Endodermal cell (in vitro differentiated cells): ENCODE data around the gene DNAJC1. TPM values are rescaled to one million over a fixed set of nuclear protein-coding genes. Genes with fewer than 3 reads are reported as not detected.

Source experiments
- DNase-seq: peaks from one replicate; pipeline ENCODE4 v3.0.0-alpha.2; 2017
- H3K27ac ChIP-seq: 2 replicates; pipeline ENCODE4 v1.5.1; 2013; ENCODE audit warnings: mild to moderate bottlenecking, low read depth, low read length, moderate library complexity
- H3K27me3 ChIP-seq: 2 replicates; pipeline ENCODE4 v1.6.1; 2013; ENCODE audit warnings: mild to moderate bottlenecking, low read length, moderate library complexity; ENCODE audit not compliant: insufficient read depth, control insufficient read depth, poor library complexity, severe bottlenecking
- H3K36me3 ChIP-seq: 2 replicates; pipeline ENCODE4 v1.7.0; 2013; ENCODE audit warnings: mild to moderate bottlenecking, low read length, moderate library complexity; ENCODE audit not compliant: control insufficient read depth, insufficient read depth
- H3K4me1 ChIP-seq: one replicate; pipeline ENCODE4 v1.7.0; 2013; ENCODE audit warnings: low read length; ENCODE audit not compliant: control insufficient read depth, insufficient read depth
- H3K4me3 ChIP-seq: 2 replicates; pipeline ENCODE4 v1.5.1; 2013; ENCODE audit warnings: mild to moderate bottlenecking, low read length, moderate library complexity
- H3K9ac ChIP-seq: 2 replicates; pipeline ENCODE4 v1.6.1; 2013; ENCODE audit warnings: mild to moderate bottlenecking, low read length, moderate library complexity; ENCODE audit not compliant: poor library complexity, severe bottlenecking; ENCODE audit errors: extremely low read depth
- H3K9me3 ChIP-seq: 2 replicates; pipeline ENCODE4 v1.6.1; 2013; ENCODE audit warnings: mild to moderate bottlenecking, low read length, moderate library complexity; ENCODE audit not compliant: control insufficient read depth
- H3K27ac Mint-ChIP-seq: 2 replicates; pipeline ENCODE4 v1.8.0; 2020; ENCODE audit warnings: mixed read lengths
- H3K27me3 Mint-ChIP-seq: 2 replicates; pipeline ENCODE4 v1.8.0; 2021; ENCODE audit warnings: mild to moderate bottlenecking, mixed read lengths; ENCODE audit not compliant: insufficient read depth
- H3K36me3 Mint-ChIP-seq: 2 replicates; pipeline ENCODE4 v1.8.0; 2020; ENCODE audit warnings: low read depth, mixed read lengths
- H3K4me1 Mint-ChIP-seq: 2 replicates; pipeline ENCODE4 v1.8.0; 2020; ENCODE audit warnings: mixed read lengths
- H3K4me3 Mint-ChIP-seq: 2 replicates; pipeline ENCODE4 v1.8.0; 2020; ENCODE audit warnings: mild to moderate bottlenecking, moderate library complexity, mixed read lengths
- H3K9me3 Mint-ChIP-seq: 2 replicates; pipeline ENCODE4 v1.8.0; 2020; ENCODE audit warnings: mild to moderate bottlenecking, mixed read lengths
- whole genome bisulfite sequencing, 2 experiments: methylation state at CpG; one replicate each; pipeline versions ENCODE4 v1.1.5 to v1.1.7; 2013; ENCODE audit warnings: missing lambda C conversion rate in 2 of 2, mixed read lengths in 1 of 2; ENCODE audit not compliant: insufficient coverage in 1 of 2, insufficient read length in 1 of 2; 5-methylcytosine and 5-hydroxymethylcytosine counted together
- total RNA-seq, 2 donors: library from RNA; stranded (reverse); fragmentation: NEBNext Ultra II Directional in 1 of 2; extraction: Animal tissue kit (Norgen Biotek cat#: 25700) in 1 of 2; gene quantifications; 2 replicates in 1 of 2; 3 replicates in 1 of 2; pipeline ENCODE4 v1.2.1, GENCODE V29; 2021
- TF ChIP-seq, protein P1 (sequence below): fragments of 200-600 bp; sonication (generic); conservative IDR thresholded peaks from 2 replicates; pipeline ENCODE4 v1.5.0; 2021; ENCODE audit warnings: antibody characterized with exemption, mild to moderate bottlenecking

DNAJC1 gene
- total RNA-seq, 2 donors from 2014 or later = 23.5 to 30.4 TPM

DNA sequence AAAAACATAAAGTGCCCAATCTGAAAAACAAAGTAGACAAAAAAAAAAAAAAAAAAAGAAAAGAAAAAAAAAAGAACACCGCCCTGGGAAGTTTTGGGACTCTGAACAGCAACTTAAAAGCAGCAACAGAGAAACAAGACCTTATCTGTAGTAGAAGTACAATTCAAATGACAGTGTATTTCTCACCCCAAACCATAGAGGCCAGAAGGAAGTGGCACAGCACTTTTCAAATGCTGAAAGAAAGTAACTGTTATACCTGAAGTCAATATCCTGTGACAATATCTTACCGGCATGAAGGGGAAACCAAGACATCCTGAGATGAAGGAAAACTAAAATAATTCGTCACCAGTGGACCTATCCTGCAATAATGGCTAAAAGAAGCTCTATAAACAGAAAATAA, 112.1 kb downstream of the DNAJC1 start:
- Histone ChIP-seq H3K9ac (no peak overlapping the region), H3K27me3 (no peaks in the 10 kb centered on the region), H3K4me3 (no peak overlapping the region), H3K27ac (no peak overlapping the region), H3K9me3 (peaks cover 28% of the 10 kb centered on the region), H3K4me1 (no peaks in the 10 kb centered on the region), H3K36me3 (peaks cover 8% of the 10 kb centered on the region)
- H3K4me1 Mint-ChIP-seq = peaks cover 8% of the 10 kb centered on the region
- no peak overlapping the region for H3K27ac Mint-ChIP-seq
- no peaks in the 10 kb centered on the region for H3K27me3 Mint-ChIP-seq
- DNase-seq = no peak
- WGBS, 2 experiments = 83 to 97% methylated on average over 1 to 2 of the region's 3 CpGs
- TF ChIP-seq, protein P1, sequence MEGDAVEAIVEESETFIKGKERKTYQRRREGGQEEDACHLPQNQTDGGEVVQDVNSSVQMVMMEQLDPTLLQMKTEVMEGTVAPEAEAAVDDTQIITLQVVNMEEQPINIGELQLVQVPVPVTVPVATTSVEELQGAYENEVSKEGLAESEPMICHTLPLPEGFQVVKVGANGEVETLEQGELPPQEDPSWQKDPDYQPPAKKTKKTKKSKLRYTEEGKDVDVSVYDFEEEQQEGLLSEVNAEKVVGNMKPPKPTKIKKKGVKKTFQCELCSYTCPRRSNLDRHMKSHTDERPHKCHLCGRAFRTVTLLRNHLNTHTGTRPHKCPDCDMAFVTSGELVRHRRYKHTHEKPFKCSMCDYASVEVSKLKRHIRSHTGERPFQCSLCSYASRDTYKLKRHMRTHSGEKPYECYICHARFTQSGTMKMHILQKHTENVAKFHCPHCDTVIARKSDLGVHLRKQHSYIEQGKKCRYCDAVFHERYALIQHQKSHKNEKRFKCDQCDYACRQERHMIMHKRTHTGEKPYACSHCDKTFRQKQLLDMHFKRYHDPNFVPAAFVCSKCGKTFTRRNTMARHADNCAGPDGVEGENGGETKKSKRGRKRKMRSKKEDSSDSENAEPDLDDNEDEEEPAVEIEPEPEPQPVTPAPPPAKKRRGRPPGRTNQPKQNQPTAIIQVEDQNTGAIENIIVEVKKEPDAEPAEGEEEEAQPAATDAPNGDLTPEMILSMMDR = no peak
- H3K9me3 Mint-ChIP-seq = peaks cover 32% of the 10 kb centered on the region
- peaks cover 35% of the 10 kb centered on the region for H3K36me3 Mint-ChIP-seq
- no peak overlapping the region for H3K4me3 Mint-ChIP-seq

DNA sequence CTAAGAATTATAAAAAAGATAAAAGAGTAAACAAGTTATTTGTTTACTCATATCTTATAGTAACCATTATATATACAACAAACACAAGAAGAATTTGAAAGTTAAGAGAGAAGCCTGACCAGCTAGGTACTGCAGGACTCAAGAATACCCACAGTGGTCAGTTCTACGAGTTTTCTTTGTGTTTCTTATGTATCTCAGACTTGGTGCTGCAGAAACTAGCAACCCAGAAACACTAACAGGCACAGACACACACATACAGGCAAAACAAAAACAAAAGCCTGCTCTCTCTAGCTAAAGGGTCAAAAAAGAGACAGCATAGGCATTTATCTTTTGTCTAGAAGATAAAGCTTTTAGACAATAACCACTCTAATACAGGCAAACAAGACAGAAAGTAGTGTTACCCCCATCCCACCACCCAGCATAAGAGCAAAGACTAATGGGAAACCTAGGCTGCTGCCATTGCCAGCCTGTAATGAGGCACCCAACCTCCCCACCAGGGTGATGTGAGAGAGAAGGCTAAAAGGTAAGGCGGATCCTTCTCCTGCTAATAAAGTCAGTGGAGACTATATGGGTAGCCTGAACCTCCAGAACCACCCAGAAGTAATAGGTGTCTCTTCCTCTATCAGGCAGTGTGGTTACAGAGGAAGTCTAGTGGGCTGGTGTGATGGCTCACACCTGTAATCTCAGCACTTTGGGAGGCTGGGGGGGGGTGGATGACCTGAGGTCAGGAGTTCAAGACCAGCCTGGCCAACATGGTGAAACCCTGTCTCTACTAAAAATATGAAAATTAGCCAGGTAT, 113.9 kb downstream of the DNAJC1 start:
- H3K27ac Mint-ChIP-seq = no peak overlapping the region
- no peaks in the 10 kb centered on the region for H3K27me3 ChIP-seq
- H3K4me1 ChIP-seq = no peaks in the 10 kb centered on the region
- H3K9me3 ChIP-seq = peaks cover 35% of the 10 kb centered on the region
- peaks cover 47% of the 10 kb centered on the region for H3K9me3 Mint-ChIP-seq
- no peak overlapping the region for H3K4me3 ChIP-seq
- no peak overlapping the region for H3K9ac ChIP-seq
- H3K36me3 ChIP-seq = peaks cover 8% of the 10 kb centered on the region
- peaks cover 3% of the 10 kb centered on the region for H3K4me1 Mint-ChIP-seq
- TF ChIP-seq, protein P1 = no peak
- 96 to 100% methylated on average over 1 to 2 of the region's 2 CpGs for WGBS, 2 experiments
- no peak for DNase-seq
- no peak overlapping the region for H3K27ac ChIP-seq
- peaks cover 43% of the 10 kb centered on the region for H3K36me3 Mint-ChIP-seq
- no peaks in the 10 kb centered on the region for H3K27me3 Mint-ChIP-seq
- H3K4me3 Mint-ChIP-seq = no peak overlapping the region

DNA sequence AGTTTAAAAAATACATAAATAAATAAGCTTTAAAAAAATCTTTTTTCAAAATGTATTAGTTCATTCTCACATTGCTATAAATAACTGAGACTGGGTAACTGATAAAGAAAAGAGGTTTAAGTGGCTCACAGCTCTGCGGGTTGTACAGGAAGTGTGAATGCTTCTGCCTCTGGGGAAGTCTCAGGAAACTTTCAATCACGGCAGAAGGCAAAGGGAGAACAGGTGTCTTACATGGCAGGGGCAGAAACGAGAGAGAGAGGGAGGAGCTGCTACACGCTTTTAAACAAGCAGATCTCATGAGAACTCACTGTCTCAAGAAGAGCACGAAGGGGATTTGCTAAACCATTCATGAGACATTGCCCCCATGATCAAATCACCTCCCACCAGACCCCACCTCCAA, 114.6 kb downstream of the DNAJC1 start:
- Mint-ChIP-seq H3K27ac (no peak overlapping the region), H3K36me3 (peaks cover 36% of the 10 kb centered on the region), H3K4me1 (peaks cover 3% of the 10 kb centered on the region), H3K4me3 (no peak overlapping the region), H3K27me3 (no peaks in the 10 kb centered on the region), H3K9me3 (peaks cover 41% of the 10 kb centered on the region)
- Histone ChIP-seq H3K27me3 (no peaks in the 10 kb centered on the region), H3K36me3 (peaks cover 8% of the 10 kb centered on the region), H3K27ac (no peak overlapping the region), H3K4me1 (no peaks in the 10 kb centered on the region), H3K9ac (no peak overlapping the region), H3K4me3 (no peak overlapping the region), H3K9me3 (peaks cover 28% of the 10 kb centered on the region)
- WGBS, 2 experiments = 75 to 89% methylated on average over 2 to 5 of the region's 5 CpGs
- TF ChIP-seq, protein P1 = no peak
- no peak for DNase-seq
